HG02973 (cell line): ENCODE data around the gene ATAD3C.

ENCODE experiments used
- ATAC-seq: cut with Tn5 transposase; IDR thresholded peaks from one replicate; pipeline ENCODE4 v1.9.1; 2021; ENCODE audit warnings: moderate library complexity; ENCODE audit not compliant: unreplicated experiment

Gene ATAD3C

GRCh38 chr1:1430114-1430982, 19.1 kb upstream of the ATAD3C start:
- ATAC-seq = no peak

DNA sequence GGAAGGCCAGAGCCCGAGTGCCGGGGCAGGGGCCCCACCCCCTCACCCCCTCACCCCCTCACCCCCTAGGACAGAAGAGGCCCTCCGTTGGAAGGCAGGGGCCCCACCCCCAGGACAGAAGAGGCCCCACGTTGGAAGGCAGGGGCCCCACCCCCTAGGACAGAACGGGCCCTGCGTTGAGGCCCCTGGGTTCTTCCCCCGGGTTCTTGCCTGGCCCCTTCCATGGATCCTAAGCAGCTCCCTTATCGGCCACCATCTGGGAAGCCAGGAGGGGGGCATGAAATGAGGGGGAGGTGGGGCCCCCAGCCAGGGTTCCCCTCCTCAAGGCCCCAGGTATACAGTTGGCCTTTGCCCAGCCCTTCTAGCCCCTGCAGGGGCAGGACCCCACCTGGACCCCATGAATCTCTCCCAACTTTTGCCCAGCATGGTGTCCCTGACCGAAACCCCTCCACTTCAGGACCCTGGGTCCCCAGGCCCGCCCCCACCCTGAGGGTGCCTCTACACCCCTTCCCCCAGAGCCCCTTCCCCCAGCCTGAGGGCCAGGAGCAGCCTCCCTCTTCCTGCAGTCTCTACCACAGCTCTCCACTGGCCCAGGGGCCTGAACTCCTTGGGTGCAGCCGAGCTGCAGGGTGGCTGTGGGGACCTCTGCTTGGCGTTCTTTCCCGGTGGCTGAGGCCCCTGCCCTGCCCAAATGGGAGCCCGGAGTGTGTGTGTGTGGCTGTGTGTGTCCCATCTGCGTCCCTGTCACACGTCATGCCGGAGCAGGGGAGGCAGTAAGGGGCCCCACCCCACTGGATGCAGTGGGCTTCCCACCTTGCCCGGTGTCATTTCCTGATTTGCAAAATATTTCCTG, 18.3 kb upstream of the ATAD3C start:
- ATAC-seq = no peak

- ATAC-seq = no peak
Observed at GRCh38 chr1:1431845-1432273, 17.6 kb upstream of the ATAD3C start.

DNA sequence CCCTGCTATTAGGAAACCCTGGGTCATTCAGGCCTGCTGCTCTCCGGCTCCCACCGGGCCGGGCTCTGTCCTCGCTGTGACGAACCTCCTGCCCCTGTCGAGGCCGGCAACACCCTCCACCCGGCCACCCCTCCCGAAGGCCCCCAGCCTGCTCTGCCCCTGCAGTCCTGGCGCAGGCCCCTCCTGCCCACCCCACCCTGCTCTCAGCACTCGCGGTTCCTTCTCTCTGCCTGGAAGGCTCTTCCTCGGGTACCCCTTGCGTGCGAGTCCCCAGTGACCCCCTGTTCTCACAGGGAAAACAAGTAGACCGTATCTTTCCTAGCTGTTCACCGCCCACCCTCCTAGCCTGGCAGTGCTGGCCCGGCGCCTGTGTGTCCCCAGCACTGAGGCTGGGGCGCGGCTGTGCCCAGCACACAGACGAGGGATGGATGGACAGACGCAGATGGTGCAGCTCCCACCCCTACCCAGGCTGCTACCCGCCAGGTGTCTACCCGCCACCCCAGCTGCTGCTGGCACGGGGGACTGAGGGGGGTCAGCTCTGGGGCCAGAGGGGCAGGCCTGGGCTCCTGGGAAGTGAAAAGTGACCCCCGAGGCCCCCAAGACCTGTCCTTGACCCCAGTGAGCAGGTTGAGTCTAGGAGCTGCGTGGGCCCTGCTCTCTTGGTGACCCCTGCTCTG, 17.1 kb upstream of the ATAD3C start:
- no peak for ATAC-seq

DNA sequence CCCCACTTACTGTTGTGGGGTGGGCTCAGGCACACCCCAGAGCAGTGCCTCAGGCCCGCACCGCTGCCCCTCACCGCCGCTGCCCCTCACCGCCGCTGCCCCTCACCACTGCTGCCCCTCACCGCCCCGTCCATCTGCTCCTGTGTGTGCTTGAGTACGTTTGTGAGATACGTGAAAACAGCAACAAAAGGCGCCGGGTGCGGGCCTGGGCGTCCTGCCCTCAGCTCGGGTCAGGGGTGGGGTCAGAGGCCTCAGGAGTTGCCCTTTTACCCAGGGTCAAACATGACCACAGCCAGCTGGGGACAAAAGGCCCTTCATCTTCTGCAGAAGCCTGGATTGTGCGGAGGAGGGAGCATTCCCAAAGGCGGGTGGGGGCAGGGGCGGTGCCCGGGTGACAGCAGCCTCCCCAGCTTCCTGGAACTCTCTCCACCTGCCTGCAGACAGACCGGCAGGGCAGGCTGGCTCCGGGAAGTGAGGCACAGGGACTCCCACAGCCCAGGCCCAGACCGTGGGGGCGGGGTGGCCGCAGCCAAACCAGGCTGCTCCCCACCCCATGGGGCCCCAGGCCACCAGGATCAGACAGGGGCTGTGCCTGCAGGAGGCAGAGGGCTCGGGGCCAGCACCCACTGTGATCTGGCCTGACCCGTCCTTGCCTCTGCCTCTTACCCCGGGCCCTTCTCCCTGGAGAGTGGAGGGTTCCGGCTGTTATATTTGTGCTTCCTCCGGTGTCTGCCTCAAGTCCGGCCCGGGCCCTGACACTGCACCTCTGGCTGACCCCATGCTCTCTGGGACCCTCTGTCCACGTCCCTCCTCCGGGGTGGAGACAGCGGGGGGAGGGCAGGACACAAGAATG, 16.3 kb upstream of the ATAD3C start:
- no peak for ATAC-seq

DNA sequence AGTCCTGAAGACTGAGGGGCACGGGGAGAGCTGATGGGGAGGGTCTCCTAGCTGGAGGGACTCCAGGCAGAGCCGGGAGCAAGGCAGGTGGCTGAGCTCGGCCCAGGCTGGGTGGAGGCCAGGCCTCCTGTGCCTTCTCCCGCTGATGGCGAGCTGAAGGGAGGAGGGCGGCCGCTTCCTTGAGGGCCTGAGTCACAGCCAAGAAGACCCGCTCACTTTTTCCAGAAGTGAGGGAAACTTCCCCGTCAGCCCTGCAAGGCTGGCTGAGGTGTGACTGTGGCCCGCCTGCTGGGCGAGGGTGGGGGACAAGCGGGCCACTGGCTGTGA, 15.7 kb upstream of the ATAD3C start:
- ATAC-seq = no peak

DNA sequence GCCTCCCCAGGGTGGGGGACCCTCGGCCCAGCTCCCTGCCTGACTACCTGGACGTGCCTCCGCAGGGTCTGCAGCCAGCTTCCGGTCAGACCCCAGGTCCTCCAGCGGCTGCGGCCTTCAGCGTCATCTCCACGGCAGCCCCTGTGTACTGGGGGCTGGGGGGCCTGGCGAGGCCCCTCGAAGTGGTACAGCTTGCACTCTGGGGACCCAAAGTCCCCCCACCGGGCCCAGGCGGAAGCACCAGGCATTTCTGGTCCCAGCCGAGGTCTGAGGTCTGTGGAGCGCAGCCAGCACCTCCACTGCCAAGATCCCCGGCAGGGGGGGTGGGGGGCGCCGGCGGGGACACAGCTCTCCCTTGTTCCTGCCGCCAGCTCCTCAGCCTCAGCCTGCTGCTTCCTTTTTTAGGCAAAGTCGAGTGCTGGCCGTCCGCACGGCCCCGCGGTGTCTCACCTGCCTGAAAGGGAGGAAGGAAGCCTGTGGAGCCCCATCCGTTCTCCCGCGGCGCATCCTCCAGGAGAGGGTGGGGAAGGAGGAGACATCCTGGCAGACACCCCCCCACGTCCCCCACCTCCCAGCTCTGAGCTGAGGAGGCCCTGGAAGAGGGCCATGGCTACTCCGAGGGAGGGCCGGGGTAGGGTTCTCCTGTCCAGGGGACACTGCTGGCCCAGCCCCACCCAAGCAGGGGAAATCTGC, 15.2 kb upstream of the ATAD3C start:
- no peak for ATAC-seq

GRCh38 chr1:1434824-1435105, 14.7 kb upstream of the ATAD3C start:
- ATAC-seq = no peak

GRCh38 chr1:1435106-1435903, 14.2 kb upstream of the ATAD3C start, which contains the start of gene VWA1:
VWA1 (plus strand) TSS chr1:1435690; CDS start chr1:1435749, 59 bp downstream.
- no peak for ATAC-seq

- no peak for ATAC-seq
Observed at GRCh38 chr1:1435911-1436629, 13.4 kb upstream of the ATAD3C start.

- ATAC-seq = no peak
Observed at GRCh38 chr1:1436630-1437032, 12.9 kb upstream of the ATAD3C start.

GRCh38 chr1:1437033-1437903, 12.2 kb upstream of the ATAD3C start:
- no peak for ATAC-seq

GRCh38 chr1:1437904-1438376, 11.5 kb upstream of the ATAD3C start:
- no peak for ATAC-seq

- ATAC-seq = no peak
Observed at GRCh38 chr1:1438531-1439381, 10.7 kb upstream of the ATAD3C start.

GRCh38 chr1:1439546-1440261, 9.8 kb upstream of the ATAD3C start:
- ATAC-seq = no peak
